Epithelial cell of esophagus (primary cell): ENCODE measurements around the gene RALGPS1.
A peak's percentile ranks its signal among the peaks of the same experiment; 100 is the strongest.

ENCODE experiments used
- DNase-seq: peaks from one replicate; pipeline ENCODE4 v3.0.0; 2010; ENCODE audit warnings: low read depth
- H3K4me3 ChIP-seq: 2 replicates; pipeline ENCODE4 v1.5.1; 2011; ENCODE audit warnings: mild to moderate bottlenecking, low read length, control low read depth
- TF ChIP-seq, protein P1 (sequence below): IDR thresholded peaks from 2 replicates; pipeline ENCODE4 v1.5.1; 2011; ENCODE audit warnings: low read depth, mild to moderate bottlenecking, low read length, control low read depth, inconsistent platforms; ENCODE audit not compliant: insufficient read depth; ENCODE audit errors: missing control alignments

RALGPS1 gene

DNA sequence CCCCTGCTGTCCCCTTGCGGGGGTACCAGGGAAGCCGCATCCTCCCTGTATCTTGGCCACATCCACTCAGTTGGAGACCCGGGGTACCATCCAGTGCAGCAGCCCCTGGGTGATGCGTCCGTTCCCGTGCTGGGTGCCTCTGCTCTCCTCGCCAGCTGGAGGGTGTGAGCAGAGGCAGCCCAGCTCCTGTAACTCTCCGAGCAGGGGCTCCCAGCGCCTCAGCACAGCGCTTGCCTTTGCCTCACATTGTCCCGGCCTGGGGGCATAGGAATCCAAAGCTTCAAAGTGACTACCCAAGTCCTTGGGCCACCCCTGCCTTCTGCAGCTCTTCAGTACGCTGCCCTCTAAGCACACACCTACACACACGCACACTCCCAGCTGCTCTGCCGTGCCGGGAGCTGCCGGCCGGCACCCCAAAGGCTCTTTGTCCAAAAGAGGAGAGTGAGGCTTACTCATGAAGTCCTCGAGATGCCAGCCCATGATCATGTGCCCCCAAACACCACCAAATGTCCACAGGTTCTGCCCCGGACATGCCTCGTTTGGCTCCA is 207.1 kb downstream of the RALGPS1 start:
- no peak for DNase-seq
- TF ChIP-seq, protein P1, sequence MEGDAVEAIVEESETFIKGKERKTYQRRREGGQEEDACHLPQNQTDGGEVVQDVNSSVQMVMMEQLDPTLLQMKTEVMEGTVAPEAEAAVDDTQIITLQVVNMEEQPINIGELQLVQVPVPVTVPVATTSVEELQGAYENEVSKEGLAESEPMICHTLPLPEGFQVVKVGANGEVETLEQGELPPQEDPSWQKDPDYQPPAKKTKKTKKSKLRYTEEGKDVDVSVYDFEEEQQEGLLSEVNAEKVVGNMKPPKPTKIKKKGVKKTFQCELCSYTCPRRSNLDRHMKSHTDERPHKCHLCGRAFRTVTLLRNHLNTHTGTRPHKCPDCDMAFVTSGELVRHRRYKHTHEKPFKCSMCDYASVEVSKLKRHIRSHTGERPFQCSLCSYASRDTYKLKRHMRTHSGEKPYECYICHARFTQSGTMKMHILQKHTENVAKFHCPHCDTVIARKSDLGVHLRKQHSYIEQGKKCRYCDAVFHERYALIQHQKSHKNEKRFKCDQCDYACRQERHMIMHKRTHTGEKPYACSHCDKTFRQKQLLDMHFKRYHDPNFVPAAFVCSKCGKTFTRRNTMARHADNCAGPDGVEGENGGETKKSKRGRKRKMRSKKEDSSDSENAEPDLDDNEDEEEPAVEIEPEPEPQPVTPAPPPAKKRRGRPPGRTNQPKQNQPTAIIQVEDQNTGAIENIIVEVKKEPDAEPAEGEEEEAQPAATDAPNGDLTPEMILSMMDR = no peak

DNA sequence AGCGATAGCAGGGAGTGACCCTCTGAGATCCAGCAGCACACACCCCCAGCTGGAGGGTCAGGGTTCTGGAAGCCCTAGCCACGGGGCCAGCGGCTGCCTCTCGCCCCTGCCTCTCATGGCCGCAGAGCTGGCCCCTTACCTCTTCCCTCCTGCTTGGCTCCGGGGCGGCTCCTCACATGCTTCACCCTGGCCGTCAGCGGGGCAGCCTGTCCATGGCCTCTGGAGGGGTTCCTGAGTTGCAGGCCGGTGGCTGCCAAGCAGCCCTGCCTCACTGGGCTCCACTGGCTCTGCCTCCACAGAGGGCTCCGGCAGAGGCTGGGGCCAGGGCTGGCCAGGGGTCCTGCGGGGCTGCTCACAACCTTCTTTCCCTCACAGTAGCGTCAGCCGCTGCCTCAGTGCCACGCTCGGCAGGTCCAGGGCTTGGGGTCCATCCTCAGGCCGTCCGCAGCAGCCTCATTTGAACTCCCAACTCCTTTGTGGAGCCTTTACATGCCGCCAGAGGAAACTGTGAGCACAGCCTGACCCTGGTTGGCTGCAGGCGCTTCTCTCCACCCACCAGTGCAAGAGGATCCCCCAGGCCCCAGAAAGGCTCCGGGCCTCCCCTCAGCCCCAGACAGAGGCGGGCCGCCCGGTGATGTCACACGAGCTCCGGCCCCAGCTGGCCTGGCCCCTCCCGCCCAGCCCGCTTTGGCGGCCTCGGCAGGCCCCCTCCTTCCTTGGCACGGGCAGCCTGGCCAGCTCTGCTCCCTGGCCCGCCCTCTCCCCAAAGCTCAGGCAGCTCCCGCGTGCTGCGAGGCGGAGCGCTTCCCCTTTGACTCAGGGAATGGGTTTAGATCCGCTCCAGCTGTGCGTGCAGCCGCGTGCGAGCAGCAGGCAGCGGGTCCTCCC is 207.8 kb downstream of the RALGPS1 start, which contains the start of gene ANGPTL2:
Gene ANGPTL2 (minus strand): TSS at position 460 of the 888 bp plus-strand sequence. CDS start 13,904 bp downstream, outside the sequence.
- peak; percentile 62 for DNase-seq
- no peak within 1 kb of the TSS for H3K4me3 ChIP-seq
- TF ChIP-seq, protein P1 = no peak

More for the DNA sequence above, 207.1 kb downstream of the RALGPS1 start:
- H3K4me3 ChIP-seq = no peak overlapping the region

DNA sequence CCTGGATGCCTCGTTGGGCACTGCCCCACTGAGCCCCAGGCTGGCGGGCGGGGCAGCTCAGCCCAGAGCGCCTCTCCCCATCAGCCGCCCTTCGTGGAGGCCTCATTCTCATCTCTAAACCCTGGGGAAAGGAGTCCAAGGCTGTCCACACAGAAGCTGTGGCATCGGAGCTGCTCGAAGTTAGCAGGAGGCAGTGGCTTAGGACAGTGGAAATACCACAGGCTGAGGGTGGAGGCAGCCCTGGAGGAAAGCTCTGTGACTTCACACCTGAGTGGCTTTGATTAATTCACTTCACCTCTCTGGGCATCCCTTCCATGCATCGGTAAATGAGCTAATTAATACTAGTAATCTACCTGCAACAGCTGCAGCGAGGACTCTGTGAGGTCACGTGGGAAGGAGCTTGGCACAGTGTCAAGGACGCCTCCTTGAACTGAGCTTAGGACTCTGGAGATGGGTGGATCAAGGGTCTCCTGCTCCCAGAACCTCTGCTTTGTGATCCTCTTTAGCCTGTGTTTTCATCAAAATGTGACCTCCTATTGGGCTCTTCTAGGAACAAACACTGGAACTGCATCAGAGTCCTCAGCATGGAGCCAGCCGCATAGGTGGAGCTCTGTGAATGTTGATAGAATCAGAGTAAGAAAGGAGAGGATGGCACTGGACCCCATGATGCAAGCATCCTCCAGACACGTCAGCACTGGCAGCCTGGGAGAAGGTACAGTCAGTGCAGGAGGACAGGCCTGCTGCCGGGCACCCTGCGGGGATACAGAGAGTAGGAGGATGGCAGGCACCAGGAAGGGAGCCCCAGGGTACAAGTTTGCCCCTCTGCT is 208.7 kb downstream of the RALGPS1 start:
- TF ChIP-seq, protein P1 = no peak
- no peak for DNase-seq
- H3K4me3 ChIP-seq = no peak overlapping the region

DNA sequence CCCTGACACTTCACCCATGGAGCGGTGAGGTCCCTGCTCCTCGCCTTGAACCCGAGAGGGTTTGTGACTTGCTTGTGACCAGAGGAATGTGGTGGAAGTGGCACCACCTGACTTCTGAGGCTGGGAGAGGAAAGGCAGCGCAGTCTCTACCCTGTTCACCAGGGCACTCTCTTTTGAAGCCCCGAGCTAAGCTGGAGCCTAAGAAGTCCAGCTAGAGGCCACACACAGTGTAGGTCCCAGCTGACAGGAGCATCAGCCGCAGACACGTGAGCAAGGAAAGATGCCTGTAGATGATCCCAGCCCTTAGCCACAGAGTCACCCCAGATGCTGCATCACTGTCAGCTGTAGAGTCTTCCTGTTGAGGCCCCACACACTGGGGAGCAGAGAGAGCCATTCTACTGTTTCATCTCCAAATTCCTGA is 209.5 kb downstream of the RALGPS1 start:
- H3K4me3 ChIP-seq = no peak overlapping the region
- TF ChIP-seq, protein P1 = no peak
- no peak for DNase-seq

DNA sequence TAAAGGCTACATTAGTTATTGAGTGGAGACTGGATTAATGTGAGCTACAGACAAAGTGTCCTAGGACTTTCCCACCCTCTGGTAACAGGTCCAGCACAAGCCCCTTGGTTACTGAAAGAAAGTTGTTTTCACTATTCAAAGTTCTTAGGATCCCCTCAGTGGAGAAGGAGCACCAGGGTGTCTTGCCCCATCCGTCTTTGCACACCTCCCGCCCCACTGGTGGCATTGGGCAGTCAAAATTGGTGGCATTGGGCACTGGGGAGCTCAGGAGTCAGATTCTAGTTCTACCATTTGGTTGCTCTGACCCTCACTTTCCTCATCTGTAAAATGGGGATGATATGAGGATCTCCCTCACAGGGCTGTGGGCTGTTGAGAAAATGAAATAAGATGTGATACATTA is 210.2 kb downstream of the RALGPS1 start:
- TF ChIP-seq, protein P1 = no peak
- no peak for DNase-seq
- H3K4me3 ChIP-seq = no peak overlapping the region

DNA sequence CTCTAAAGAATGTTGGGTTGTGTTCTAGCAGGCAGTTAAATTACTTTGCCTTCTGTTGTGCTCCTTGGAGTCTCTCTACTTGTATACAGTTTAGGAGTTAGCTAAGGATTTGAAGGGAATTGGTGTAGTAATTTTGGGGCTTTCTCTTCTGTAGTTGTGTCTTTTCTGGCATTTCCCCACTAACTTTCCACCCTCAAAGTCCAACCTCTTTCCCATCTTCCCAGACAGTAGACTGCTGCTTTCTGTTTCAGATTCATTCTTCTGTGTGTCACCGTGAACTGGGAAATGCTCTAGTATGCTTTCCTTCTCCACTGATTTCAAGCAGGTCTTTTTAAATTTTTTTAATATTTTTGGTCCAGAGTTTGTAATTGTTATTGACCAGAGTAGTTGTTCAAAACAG is 212.4 kb downstream of the RALGPS1 start:
- no peak overlapping the region for H3K4me3 ChIP-seq
- no peak for DNase-seq
- TF ChIP-seq, protein P1 = no peak
